Lower lobe of right lung (tissue), 2 donors: ENCODE data around the gene UNC5C. TPM values are rescaled to one million over a fixed set of nuclear protein-coding genes. Genes with fewer than 3 reads are reported as not detected.

Experiments
- ATAC-seq, 2 donors: fragments of 200-7000 bp; cut with Tn5 transposase; one replicate each; pipeline ENCODE4 v1.9.1; 2020 to 2022; ENCODE audit warnings: mild to moderate bottlenecking in 2 of 2, moderate library complexity in 2 of 2
- DNase-seq: peaks from one replicate; pipeline ENCODE4 v3.0.0-alpha.2; 2020
- H3K27ac ChIP-seq: fragments of 200-600 bp; one replicate; pipeline ENCODE4 v1.8.0; 2022
- H3K27me3 ChIP-seq: fragments of 200-600 bp; one replicate; pipeline ENCODE4 v1.8.0; 2022; ENCODE audit warnings: low read depth
- H3K36me3 ChIP-seq: fragments of 200-600 bp; one replicate; pipeline ENCODE4 v1.8.0; 2022; ENCODE audit warnings: mild to moderate bottlenecking
- H3K4me1 ChIP-seq: fragments of 200-600 bp; one replicate; pipeline ENCODE4 v1.8.0; 2022
- H3K4me3 ChIP-seq: fragments of 200-600 bp; one replicate; pipeline ENCODE4 v1.8.0; 2022; ENCODE audit warnings: mild to moderate bottlenecking
- H3K9me3 ChIP-seq: fragments of 200-600 bp; one replicate; pipeline ENCODE4 v1.8.0; 2022
- intact Hi-C: fragments of 100-400 bp; cut with DNase I; formaldehyde crosslinking; loops from one replicate; pipeline ENCODE4 v1.11.0; 2022
- total RNA-seq: library from RNA; stranded (reverse); fragmentation: NEBNext Ultra II Directional; extraction: Animal tissue kit (Norgen Biotek cat#: 25700); gene quantifications from one replicate; pipeline ENCODE4 v1.2.1, GENCODE V29; 2021
- TF ChIP-seq, protein P1 (sequence below): fragments of 200-600 bp; IDR thresholded peaks from one replicate; pipeline ENCODE4 v1.8.0; 2022; ENCODE audit warnings: antibody characterized with exemption, mild to moderate bottlenecking
- donor health status: DM: no; HTN: yes; CAD: no; lungs with severe emphysema.

UNC5C gene
- total RNA-seq, 1 donor from 2014 or later, result 5.1 TPM

DNA sequence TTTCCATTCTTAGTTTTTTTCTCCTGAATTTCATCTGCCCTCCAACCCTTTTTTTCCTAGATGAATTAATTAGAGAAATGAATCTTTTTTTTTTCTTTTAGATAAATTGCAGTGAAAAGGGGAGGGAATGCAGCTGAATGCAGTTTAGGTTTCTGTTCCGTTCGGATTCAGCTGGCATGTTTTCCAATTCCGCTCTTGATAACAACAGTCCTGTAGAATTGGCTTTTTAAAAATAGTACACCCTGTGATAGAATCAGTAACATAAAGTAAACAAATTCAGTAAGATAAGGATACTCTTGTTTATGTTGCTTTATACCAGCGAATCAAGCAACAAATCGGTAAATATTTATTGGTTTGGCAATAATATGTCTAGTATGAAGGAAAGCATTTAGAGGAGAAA, 103.5 kb downstream of the UNC5C start:
- intact Hi-C loops, result no loop called here
- Histone ChIP-seq H3K27me3 (no peaks in the 10 kb centered on the region), H3K4me3 (no peak overlapping the region), H3K9me3 (no peaks in the 10 kb centered on the region), H3K36me3 (no peaks in the 10 kb centered on the region), H3K4me1 (no peaks in the 10 kb centered on the region), H3K27ac (no peak overlapping the region)
- DNase-seq, result no peak
- no peak for ATAC-seq
- TF ChIP-seq, protein P1, sequence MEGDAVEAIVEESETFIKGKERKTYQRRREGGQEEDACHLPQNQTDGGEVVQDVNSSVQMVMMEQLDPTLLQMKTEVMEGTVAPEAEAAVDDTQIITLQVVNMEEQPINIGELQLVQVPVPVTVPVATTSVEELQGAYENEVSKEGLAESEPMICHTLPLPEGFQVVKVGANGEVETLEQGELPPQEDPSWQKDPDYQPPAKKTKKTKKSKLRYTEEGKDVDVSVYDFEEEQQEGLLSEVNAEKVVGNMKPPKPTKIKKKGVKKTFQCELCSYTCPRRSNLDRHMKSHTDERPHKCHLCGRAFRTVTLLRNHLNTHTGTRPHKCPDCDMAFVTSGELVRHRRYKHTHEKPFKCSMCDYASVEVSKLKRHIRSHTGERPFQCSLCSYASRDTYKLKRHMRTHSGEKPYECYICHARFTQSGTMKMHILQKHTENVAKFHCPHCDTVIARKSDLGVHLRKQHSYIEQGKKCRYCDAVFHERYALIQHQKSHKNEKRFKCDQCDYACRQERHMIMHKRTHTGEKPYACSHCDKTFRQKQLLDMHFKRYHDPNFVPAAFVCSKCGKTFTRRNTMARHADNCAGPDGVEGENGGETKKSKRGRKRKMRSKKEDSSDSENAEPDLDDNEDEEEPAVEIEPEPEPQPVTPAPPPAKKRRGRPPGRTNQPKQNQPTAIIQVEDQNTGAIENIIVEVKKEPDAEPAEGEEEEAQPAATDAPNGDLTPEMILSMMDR, result no peak

DNA sequence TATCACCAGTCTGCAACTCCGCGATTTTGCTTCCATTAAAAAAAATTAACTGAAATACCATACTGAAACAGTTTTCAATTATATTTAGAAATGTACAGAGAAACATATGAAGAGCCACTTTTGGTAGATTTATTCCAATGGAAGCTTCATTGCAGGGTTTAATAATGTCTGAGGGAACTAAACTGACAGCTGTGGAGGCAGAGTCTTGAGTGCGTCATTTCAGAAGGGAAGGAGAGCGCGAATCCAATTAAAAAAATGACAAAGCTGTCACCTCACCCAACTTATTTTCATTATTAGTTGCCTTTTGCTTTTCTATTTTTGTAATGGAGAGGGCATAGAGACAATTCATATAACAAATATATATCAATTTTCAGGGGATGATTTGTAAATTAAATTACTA, 104.0 kb downstream of the UNC5C start:
- intact Hi-C loops, result no loop called here
- no peak overlapping the region for H3K27ac ChIP-seq
- no peak for DNase-seq
- no peaks in the 10 kb centered on the region for H3K9me3 ChIP-seq
- no peaks in the 10 kb centered on the region for H3K36me3 ChIP-seq
- TF ChIP-seq, protein P1, result no peak
- H3K4me1 ChIP-seq, result no peaks in the 10 kb centered on the region
- no peak for ATAC-seq
- H3K4me3 ChIP-seq, result no peak overlapping the region
- no peaks in the 10 kb centered on the region for H3K27me3 ChIP-seq

DNA sequence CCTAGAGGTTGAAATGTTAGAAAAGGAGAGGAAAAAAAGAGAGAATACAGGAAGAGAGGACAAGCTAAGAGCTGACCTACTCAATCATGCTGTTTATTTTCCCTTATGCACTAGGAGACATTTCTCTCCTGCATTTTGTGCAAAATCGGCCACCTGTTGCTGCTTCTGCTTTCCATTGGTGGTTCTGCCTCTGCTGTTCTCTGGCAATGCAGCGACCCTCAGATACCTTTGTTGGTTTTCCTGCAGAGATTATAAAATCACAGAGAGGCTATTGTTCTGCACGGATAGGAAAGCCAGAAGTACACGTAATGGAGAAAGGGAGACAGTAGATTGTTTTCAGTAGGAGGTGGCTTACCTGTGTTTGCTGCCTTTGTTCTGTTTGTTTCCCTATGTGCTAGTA, 108.9 kb downstream of the UNC5C start:
- TF ChIP-seq, protein P1, result no peak
- intact Hi-C loops, result no loop called here
- no peak for DNase-seq
- Histone ChIP-seq H3K9me3 (no peaks in the 10 kb centered on the region), H3K27me3 (no peaks in the 10 kb centered on the region), H3K36me3 (no peaks in the 10 kb centered on the region), H3K4me3 (no peak overlapping the region), H3K27ac (no peak overlapping the region), H3K4me1 (no peaks in the 10 kb centered on the region)
- ATAC-seq, result no peak

DNA sequence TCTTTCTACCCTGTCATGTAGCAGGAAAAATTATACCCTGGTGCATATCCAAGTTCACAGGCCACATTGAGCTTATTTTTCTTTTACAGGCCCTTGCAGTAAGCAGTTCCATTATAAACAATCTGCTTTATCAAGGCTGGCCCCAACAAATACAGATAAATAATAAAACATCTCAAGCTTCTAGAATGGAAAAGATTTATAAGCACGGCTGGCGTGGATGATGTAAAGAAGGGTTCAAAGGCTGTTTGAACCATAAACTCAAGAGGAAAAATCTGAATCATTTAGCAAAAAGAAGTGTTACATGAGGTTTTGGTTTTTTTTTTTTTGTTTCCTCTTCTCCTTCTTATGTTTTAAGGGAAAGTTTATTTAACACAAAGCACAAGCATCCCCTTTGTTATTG, 109.7 kb downstream of the UNC5C start:
- no peak for ATAC-seq
- intact Hi-C loops, result no loop called here
- TF ChIP-seq, protein P1, result no peak

DNA sequence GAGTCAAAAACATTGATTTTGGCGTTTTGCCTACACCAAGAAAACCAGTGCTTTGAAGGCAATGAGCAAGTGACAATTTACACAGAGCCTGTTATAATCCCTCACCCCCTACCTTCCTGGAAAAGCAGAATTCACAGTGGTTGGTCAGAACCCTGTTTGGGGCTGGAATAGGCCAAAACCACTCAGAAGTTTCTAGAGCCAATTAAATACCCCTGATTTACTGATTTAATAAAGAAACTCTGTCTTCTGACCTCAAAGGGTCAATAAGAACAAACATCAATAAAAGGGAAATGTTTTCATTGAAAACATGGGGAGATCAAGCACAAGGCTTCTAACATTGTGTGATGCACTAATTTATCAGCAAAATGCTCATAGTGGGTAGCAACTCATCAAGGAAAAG, 116.3 kb downstream of the UNC5C start:
- no peaks in the 10 kb centered on the region for H3K36me3 ChIP-seq
- H3K27me3 ChIP-seq, result no peaks in the 10 kb centered on the region
- TF ChIP-seq, protein P1, result no peak
- no peak overlapping the region for H3K4me3 ChIP-seq
- H3K4me1 ChIP-seq, result no peaks in the 10 kb centered on the region
- intact Hi-C loops, result no loop called here
- ATAC-seq (no peak), DNase-seq (no peak)
- no peaks in the 10 kb centered on the region for H3K9me3 ChIP-seq
- H3K27ac ChIP-seq, result no peak overlapping the region

More for the DNA sequence above, 109.7 kb downstream of the UNC5C start:
- Histone ChIP-seq H3K27ac (no peak overlapping the region), H3K4me3 (no peak overlapping the region), H3K9me3 (no peaks in the 10 kb centered on the region), H3K27me3 (no peaks in the 10 kb centered on the region), H3K4me1 (no peaks in the 10 kb centered on the region), H3K36me3 (no peaks in the 10 kb centered on the region)
- no peak for DNase-seq

DNA sequence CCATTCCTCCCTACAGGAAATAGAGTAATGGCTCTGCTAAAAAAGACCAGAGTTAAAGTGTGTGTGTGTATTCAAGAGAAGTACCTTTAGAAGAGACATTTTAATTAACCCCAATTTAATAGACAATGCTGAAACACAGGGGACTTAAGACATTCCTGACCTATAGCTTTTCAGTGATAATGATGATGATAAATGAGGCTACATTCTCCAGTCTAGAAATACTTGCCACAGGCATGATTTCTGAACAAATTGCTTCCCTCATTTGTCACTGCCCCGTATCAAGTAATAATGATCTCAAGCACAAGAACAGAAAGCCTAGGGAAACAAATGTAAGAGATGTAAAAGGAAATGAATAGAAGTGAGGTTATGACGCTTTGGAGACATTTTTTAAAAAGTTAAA, 117.1 kb downstream of the UNC5C start:
- intact Hi-C loops, result no loop called here
- Histone ChIP-seq H3K27ac (no peak overlapping the region), H3K27me3 (no peaks in the 10 kb centered on the region), H3K4me1 (no peaks in the 10 kb centered on the region), H3K36me3 (no peaks in the 10 kb centered on the region), H3K4me3 (no peak overlapping the region), H3K9me3 (no peaks in the 10 kb centered on the region)
- no peak for DNase-seq
- TF ChIP-seq, protein P1, result no peak
- ATAC-seq, result no peak
